GM18507 (cell line): Measurements from ENCODE around the gene MAP2K2.

Experiments
- DNase-seq: peaks from one replicate; pipeline ENCODE4 v3.0.0; 2011; ENCODE audit warnings: low read depth; ENCODE audit not compliant: insufficient read length; ENCODE audit errors: extremely low spot score
- FAIRE-seq: peaks from 2 replicates; lab custom pipeline; 2011; peaks lifted over from hg19 to GRCh38; lab: Jason Lieb, UNC

MAP2K2 gene

DNA sequence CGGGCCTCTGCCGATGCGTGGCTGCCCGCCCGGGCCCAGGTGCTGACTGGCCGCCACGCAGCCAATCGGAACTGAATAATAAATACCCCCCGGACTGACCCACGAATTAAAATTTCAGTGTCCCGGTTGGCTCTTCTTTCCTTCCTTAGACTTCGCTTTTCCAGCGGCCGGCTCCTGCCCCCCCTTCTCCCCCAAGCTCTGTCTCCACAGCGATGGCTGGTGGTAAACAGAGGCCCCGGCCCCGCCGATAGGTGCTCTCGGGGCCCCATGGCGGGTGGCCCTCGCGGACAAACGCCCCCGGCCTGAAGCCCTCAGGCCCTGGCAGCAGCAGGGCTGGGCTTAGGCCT, 59.8 kb downstream of the MAP2K2 start:
- DNase-seq (no peak), FAIRE-seq (no peak)

DNA sequence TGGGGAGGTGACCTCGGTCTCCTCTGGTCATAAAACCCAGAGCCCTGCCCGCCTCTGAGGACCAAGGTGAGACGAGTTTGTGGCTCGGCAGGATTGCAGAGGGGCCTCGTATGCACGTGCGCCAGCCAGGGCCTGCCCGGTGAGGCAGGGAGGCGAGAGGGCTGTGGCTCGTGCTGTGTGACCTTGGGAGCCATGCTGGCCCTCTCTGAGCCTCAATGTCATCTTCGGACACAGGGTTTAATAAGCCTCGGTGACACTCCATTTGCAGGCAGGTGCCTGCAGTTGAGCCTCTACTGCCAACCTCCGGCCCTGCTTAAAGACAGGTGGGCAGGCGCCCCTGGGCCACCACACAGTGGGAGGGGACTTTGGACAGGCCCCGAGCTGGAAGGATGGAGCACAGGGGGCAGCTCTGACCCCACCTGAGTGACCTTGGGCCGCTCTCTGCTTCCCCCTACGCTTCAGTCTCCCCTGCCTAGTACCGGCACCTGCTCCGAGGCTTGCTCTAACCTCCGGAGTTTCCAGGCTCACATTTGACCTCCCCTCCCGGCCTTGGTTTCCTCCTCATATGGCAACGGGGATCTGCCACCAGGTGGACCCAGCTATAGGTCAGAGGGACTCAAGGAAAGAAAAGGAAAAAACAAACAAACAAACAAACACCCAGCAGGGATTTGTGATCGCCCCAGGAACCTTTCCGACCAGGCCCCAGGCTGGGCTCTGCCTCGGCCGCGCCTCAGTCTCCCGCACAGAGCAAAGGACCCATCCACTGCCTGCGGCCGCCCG, 60.4 kb downstream of the MAP2K2 start:
- FAIRE-seq: peak; percentile 62
- DNase-seq: no peak

DNA sequence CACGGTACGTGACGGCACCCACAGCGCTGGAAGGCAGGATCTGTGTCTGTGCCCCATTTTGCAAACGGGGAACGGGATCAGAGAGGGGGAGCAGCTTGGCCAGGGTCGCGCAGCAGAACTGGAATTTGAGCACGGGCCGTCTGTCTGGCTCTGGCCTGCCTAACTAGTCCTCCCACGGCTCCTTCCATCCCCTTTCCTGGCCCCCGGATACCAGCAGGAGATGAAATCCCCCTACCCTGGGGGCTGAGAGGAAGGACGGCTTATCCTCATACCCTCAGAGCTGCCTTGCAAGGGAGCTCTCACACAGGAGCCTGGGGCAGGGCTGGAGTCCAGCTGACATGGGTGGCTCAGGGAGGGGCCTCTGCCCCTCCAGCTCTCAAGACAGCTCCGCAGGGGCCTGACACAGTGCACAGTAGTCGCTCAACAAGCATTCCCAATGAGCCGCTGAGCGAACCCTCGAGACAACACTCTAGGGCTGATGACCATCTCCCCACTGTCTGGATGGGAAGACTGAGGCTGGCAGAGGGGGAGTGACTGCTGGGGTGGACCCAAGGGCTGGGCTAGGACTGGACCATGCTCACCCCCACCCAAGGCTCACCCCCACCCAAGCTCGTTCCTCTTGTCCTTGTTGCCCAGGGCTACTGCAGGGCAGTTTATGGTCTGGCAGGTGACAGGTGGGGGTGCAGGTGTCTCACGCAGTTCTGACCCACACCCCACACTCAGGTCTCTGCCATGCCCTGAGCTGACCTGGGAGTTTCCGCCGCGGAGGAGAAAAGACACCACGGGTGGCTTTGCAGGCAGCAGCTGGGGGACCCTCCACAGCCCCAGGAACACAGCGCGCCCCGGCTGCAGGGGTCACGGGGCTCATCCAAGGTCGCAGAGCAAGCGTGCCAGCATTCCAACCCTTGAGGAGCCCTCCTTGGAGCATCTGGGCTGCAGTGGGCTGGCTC, 61.2 kb downstream of the MAP2K2 start:
- no peak for FAIRE-seq

DNA sequence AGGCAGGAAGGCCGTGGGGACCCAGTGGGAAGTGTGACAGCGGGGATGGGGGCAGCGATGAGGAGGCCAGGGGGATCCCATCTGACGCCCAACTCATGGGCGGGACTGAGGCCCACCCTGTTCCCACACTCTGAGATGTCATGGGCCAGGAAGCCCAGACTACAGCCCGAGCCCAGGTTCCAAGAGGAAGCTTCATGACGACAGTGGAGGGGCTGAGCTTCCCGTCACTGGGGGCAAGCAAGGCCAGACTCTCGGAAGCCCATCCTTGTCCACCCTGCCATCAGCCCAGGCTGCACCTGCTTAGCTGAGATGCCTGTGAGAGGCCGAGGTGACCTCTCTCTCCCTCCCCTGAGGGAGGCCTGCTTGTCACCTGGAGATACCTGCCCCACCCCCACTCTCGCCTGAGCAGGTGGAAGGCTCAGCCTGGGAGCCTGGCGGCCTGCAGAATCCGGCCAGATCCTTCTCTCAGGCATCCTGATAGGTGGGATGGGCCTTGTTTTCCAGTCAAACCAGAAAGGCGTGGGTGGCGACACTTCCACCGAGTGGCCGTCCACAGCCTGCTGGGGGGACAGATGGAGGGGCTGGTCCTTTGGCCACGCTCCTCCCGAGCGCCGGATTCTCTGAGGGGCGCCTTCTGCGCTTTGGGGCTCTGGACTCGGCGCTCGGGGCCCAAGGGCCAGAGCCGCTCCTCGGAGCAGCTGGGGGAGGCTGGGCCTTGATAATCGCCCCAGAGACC, 62.1 kb downstream of the MAP2K2 start:
- FAIRE-seq (no peak), DNase-seq (no peak)

More for the DNA sequence above, 61.2 kb downstream of the MAP2K2 start:
- DNase-seq: no peak

DNA sequence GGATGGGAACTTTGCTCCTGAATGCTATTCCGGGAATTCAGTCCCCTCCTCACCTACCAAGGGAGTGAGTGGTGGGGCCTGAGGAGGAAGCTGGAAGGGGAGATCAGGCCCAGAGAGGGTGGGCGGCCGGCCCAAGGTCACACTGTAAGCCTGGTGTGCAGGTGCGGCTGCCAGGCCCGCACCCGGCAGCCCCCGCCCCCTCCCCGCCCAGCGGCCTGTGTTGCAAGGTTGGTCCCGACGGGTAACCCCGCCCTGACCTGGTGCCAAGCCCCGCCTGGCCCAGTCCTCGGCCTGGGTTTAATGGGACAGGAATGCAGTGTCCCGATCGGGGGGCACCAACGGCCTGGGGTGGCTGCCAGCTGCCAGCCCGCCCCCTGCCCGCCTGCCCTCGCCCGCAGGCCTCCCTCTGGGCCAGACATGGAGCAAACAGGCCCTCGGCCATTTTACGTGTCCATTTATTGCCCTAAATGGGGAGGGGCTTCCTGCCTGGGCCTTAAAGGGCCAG, 62.7 kb downstream of the MAP2K2 start:
- FAIRE-seq (no peak), DNase-seq (no peak)

DNA sequence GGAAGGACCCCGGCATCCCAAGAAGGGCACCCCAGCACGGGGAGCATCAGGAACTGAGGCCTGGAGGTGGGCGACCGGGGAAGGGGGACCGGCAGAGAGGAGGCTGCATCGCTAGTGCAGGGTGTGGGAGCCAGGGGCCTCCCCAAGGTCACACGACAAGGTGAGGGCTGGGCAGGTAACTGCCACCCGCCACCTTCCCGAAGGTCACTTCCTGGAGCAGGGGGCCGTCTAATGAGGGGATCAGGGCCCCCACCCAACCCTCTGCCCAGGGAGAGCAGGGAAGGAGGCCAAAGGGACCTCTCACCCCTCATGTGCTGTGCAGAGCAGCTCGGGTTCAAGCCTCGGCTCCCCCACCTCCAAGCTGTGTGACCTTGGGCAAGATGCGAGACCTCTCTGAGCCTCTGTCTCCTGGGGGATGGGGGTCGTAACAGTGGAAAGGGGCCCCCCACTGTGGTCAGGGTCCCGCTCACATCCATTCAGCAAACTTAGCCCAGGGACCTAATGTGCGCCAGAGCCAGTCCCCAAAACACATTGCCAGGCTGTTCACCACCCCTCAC, 63.2 kb downstream of the MAP2K2 start:
- DNase-seq: no peak
- FAIRE-seq: no peak

DNA sequence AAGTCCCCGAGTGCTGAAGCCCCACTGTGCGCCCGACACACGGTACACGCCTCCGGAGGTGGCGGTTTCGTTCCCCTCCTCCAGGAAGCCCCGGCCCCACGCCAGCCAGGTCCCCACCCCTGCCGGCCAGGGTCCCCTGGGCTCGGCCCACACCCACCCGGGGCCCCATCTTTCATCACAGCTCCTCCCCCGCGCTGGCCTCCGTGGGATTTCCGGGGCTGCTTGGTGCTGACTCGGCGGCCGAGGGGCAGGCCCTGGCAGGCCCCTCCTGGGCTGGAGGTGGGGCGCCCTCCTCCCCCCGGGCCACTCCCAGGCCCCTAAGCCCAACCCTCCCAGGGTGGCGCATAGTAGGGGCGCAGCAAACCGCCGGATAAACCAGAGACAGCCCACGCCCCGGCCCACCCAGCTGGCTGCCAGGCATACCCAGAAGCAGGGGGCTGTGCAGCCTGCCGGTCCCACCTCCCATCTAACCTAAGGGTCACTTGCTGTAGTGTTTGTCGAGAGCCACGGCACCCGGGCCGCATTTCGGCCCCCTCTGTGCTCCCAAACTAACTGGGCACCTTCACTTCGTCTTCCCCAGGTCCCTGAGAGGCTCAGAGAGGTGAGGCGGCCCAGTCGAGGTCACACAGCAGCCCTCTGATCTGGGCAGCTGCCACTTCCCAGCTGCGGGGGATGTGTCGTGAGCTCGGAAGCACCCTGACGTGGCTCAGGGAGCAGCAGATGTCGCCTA, 63.9 kb downstream of the MAP2K2 start:
- DNase-seq (no peak), FAIRE-seq (peak; percentile 70)

DNA sequence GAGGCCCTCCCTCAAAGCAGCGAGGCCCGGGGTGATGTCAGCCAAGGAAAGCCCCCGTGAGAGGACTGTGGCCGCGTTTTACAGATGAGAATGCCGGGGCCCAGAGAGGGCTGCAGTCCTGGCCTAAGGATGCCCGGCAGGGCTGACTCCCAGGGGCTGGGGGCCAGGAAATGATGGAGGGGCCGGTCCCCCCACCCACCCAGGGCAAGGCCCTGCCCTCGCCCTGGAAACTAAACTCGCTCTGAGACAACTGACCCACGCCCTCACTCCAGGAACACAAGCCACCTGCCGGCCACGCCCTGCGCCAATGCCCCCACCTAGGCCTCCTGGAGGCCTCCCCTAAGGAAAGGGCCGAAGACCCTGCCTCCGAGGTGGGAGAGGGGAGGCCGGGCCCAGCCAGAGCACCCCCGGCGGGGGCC, 64.5 kb downstream of the MAP2K2 start:
- no peak for FAIRE-seq
- no peak for DNase-seq

DNA sequence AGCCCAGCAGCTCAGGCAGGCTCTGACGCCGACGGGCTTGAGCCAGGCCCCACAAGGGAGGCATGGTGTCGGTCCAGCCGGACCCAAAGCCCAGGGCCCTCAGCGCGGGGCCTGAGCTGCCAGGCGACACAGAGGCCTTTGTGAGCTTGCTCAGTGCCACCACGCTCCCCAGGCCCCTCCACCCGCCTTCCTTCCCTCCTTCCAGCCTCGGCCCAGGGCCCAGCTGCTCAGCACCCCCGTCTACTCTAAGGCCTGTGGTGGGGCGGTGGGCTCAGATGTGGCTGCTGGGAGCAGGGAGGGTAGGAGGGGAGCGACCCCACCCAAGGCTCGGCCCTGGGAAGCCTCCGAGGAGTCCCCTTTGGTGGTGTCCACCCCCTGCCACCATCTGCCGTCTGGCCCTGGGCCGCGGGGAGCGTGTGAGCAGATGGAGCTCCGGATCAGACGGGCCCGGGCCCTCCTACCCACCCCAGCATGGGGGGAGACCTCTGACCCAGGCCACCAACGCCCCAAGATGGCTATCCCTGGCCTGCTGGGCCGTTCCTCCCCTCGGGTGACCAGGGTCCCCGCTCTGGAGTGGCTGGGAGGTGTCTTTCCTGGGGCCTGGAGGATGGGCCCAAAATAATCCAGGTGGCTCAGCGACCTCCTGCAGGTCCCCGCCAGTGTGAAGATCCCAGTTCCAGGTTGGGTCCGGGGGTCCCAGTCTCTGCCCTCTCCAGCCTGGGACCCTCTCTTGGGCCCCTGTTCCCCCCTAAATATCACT, 65.0 kb downstream of the MAP2K2 start:
- no peak for FAIRE-seq
- DNase-seq: no peak

DNA sequence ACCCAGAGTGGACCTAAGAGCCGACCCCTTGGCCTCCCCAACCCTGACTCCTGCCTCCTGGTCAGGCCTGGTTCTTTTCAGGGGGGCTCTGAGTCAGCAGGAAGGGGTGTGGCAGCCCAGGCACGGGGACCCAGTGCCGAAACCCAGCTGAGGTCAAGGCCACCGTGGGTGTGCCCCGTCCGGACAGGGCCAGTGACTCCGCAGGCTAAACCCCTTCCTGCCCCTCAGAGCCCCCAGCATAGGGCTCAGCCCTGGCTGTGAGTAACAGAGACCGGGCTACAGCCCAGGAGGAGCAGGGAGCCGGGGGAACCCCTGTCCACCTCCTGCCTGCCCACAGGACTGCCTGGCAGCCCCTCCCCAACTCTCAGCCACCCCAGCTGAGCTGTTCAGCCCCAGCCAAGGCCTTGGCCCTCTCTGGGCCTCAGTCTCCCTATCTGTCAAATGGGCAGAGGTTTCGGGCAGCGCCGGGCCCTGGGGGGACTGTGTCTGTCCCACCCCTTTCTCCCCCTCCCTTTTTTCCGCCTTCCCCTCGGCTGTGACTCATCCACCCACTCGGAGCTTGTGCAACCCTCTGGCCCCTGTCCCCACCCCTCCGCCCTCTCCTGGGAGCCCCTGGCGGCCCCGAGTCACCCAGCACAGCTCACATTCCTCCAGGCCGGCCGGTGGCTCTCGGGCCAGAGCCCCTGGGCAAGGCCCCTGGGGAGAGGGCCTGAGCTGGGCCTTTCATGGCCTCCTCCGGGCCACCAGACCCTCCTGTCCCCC, 65.8 kb downstream of the MAP2K2 start:
- FAIRE-seq: no peak
- DNase-seq: no peak

DNA sequence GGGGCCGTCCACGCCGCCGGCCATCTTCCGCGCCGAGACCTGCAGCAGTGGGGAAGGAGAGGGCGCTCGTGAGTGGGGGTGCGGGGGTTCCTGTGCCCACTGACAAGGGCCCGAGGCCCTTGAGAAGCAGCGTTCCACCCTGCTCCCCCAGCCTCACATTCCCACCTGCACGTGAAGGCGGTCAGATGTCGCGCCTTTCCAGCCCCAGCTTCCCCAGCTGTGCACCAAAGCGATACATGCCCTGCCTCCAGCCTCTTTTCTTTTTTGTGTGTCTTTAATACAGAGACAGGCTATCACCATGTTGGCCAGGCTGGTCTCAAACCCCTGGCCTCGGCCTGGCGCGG, 68.7 kb downstream of the MAP2K2 start:
- no peak for FAIRE-seq
- no peak for DNase-seq

DNA sequence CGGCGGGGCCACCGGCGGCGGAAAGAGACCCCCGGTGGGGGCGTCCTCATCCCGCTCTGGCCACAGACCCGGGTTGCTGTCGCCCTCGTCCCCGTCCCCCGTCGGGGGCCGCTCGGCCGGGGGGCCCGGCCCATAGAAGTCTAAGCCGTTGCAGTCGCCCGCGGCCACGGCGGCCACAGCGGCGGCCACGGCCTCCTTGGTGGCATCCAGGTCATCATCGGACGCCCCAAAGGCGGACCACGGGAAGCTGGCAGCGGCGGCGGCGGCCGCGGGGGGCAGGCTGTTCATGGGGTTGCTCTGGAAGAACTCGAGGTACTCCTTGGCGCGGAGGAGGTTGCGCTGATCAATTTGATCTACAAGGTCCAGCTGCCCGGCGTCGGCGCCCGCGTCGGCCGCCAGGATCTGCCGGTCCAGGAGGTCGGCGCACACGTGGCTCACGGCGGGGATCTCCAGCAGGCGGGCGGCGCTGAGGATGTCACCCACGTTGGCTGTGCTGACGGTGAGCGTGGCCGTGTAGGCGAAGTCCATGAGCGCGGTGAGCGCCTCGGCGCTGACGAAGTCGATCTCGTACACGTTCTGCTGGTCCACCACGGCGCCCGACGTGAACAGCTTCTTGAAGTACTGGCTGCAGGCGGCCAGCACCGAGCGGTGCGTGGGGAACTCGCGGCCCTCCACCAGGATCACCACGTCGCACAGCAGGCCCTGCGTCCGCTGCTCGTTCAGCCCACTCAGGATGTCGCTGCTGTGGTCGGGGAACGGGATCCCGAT, 69.3 kb downstream of the MAP2K2 start:
- FAIRE-seq (no peak), DNase-seq (no peak)

DNA sequence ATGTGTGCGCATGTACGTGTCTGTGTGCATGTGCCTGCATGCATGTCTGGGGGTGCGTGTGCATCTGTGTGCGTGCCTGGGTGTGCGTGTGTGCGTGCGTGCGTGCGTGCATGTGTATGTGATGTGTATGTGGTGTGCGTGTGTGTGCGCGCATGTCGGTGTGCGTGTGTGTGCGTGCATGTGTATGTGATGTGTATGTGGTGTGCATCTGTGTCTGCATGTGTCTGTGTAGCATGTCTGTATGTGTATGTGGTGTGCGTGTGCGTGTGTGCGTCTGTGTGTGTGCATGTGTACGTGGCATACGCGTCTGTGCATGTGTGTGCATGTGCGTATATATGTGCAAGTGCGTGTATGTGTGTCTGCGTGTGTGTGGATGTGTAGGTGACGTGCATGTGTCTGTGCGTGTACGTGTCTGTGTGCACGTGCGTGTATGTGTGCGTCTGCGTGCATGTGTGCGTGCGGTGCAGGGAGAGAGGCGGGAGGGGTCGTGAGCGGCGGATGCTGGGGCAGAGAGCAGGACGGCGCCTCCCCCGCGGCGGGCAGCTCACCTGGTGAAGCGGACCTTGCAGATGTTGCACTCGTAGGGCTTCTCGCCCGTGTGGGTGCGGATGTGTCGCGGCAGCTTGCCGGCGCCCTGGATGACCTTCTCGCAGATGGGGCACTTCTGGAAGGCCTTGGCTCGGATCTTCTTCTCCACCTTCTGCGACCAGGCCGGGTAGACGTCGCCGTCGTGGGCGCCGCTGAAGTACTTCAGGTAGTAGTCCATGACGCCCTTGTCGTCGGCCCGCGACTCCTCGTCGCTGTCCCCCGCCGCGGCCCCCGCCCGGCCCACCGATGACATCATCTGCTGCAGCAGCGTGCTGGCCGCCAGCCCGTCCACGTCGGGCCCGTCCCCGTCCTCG, 70.2 kb downstream of the MAP2K2 start:
- no peak for DNase-seq
- FAIRE-seq: no peak

DNA sequence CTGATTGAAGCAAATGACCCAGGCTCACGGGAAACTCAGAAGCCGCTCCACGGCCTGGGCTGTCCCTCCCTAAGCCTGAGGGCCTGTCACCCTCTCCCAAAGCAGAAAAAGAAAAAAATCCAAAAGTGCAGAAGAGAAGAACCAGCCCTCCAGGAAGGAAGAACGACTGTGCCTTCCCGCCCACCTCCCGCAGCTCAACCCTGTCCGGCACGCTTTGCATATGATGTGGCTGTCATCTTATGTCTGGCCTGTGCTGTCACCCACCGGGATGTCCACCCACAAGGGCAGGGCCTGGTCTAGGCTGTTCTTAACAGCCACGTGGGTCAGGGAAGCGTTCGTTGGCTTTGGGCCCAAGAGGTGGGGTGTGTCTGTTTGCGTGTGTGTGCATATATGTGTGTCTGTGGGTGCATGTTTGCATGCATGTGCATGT, 70.9 kb downstream of the MAP2K2 start:
- DNase-seq (no peak), FAIRE-seq (no peak)

DNA sequence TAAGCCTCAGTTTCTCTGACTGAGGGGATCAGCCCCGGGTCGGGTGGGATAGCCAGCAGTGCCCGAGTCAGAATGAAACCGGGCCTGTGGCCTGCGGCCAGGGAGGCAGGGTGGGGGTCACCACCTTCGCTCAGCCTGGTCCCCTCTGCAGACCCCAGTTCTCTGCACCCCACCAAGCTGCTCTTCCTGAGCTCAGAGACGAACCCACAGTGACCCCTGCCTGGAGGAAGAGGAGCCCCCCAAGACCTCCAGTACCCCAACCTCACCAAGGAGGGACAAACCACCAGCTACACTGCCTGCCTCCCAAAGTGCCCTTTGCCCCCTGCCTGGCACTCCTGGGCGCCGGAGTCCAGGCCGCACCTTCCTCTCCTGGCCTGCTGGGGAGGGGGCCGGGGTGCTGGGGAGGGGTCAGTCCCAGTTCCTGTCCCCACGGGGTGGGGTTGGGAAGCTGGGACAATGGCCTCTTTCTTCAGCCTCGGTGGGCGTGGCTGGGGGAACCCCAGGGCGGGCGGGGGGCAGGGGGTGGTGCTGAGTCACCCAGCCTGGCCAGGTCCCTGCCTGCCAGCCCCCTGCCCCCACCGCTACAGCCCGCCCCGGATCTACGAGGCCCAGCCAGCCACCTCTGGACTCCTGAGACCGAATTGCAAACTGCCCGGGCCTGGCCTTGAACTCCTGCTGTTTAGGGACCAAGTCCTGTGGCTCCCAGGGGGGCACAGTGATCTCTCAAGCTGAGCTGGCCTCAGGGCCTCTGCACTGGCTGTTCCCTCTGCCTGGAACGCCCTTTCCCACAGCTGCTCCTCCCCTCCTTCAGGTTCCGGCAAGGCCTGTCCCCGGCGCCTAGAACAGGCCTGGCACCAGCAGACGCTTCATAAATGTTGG, 71.6 kb downstream of the MAP2K2 start:
- FAIRE-seq (no peak), DNase-seq (no peak)
